HG02642 (cell line): ENCODE data around the gene SYDE2.
"Not testable (repeated sequence)": the region's sequence is repeated elsewhere in the genome, so short reads cannot be mapped to it uniquely, and the experiment has no call there.

Experiments used
- ATAC-seq: cut with Tn5 transposase; IDR thresholded peaks from one replicate; pipeline ENCODE4 v1.9.1; 2021; ENCODE audit warnings: mild to moderate bottlenecking; ENCODE audit not compliant: unreplicated experiment, poor library complexity

The SYDE2 gene

GRCh38 chr1:85219853-85220610 lies 19.2 kb upstream of the SYDE2 start:
- ATAC-seq = no peak

DNA sequence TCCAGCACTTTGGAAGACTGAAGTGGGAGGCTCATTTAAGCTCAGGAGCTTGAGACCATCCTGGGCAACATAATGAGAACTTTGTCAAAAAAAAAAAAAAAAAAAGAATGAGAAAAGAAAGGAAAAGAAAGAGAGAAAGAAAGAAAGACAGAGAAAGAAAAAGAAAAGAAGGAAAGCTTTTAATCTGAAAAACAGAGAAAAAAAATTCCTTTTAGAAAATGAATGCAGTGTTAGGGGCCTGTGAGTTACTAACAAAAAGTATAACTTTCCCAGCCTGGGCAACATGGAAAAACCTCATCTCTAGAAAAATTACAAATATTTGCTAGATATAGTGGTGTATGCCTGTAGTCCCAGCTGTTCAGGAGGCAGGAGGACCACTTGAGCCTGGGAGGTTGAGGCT lies 15.9 kb upstream of the SYDE2 start:
- no peak for ATAC-seq

DNA sequence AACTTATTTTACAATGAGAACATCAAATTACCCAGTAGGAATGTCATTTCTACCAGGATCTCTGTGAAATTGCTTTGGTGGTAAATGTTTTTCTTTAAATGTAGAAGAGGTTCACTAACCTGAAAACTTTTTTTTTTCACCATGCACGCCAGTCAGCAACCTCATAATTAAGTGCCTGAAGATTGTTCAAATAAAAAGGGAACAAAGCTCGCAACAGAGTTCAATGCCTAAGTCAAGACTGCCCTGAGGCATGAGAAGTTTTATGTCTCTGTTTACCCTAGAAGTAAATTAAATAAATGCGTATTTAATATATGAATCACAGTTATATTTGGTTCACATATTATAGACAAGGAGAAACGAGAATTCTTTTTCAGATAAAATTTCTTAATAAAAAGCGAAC lies 13.8 kb upstream of the SYDE2 start:
- ATAC-seq = no peak

GRCh38 chr1:85208488-85208887 lies 7.7 kb upstream of the SYDE2 start:
- ATAC-seq = no peak

GRCh38 chr1:85203573-85204171 lies 2.9 kb upstream of the SYDE2 start:
- no peak for ATAC-seq

GRCh38 chr1:85202864-85203255 lies 2.0 kb upstream of the SYDE2 start:
- no peak for ATAC-seq

- no peak for ATAC-seq
These were observed 1.5 kb upstream of the SYDE2 start for GRCh38 chr1:85202092-85202863.

GRCh38 chr1:85201340-85202091 lies 700 bp upstream of the SYDE2 start:
- peak; percentile 60 for ATAC-seq

DNA sequence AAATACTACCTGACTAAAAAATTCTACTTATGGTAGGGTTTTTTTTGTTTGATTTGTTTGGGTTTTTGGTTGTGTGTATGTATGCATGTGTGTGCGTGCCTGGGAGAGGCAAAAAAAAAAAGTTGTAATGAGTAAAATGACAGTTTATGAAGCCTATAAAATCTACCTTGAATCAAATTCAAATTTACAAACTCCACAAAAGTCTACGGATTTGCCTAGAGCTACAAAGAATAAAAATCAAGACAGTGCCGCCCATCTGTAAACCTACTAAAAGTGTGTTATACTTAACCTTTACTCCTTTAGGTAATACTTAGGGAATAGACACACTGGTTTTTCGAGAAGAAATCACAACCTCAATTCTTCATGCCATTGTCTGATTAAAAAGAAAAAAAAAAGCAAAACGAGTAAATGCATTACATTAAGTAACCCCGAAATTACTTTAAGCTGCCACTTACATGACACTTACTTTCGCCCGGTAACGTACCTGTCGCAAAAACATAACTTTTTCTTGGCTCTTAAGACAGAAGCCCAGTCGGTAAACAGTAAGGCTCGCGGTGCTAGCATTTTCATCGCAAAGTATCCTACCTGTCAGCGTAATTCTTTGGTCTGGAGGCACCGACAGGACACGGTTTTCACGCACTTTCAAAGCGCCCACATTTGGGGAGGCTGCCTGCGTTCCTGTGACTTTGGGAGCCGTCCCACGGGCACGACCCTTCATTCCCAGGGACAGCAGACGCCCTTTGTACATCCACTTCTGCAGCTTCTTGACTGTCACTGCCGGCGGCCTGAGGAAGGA lies 951 bp downstream of the SYDE2 start:
- no peak for ATAC-seq

DNA sequence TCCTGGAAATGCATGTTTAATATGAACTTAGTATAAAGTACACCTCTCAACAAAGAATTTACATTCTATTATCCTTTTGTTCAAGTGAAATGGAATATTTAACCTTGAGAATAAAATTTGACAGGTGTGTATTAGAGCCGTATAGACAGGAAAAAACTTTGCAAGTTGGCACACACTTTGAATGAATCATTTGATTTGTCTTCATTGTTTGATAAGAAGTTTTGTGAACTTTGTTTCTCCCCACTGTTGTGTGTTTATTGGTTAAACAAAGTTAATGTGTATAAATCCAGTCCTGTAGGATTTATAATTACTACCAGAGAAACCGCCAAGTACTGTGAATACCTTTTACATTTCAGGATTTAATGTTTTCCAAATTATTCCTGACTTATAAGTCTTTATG lies 2.0 kb downstream of the SYDE2 start:
- ATAC-seq = no peak

DNA sequence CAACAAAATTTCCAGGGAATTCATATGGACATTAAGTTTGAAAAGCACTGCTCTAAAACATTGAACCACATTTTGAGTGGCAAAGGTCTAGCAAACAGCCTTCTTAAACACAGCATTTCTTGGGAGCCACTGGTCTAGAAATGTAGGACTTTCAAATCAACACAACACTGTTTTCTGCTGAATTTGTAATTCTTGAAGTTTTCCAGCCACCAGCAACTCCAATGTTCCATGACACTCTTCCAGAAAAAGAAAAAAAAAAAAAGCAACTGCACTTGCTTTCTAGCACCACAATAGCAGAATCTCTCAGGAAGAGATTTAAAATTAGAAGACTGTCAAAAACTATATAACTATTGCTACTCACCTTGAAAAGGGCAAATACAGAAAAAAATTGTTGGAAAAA lies 4.5 kb downstream of the SYDE2 start:
- ATAC-seq = no peak

GRCh38 chr1:85195703-85196102 lies 5.1 kb downstream of the SYDE2 start:
- no peak for ATAC-seq

DNA sequence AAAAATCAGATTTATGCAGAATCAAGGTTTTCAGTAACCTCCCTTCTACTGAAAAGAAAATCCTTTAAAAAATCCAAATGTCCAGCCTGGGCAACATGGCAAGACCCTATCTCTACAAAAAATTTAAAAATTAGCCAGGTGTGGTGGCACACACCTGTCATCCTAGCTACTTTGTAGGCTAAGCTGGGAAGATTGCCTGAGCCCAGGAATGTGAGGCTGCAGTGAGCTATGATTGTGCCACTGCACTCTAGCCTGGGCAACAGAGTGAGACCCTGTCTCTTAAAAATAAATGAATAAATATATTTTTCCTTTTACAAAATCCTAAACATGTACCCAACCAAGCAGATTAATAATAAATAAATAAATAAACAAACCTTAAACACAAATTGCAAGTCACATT lies 8.7 kb downstream of the SYDE2 start:
- ATAC-seq = not testable (repeated sequence)

DNA sequence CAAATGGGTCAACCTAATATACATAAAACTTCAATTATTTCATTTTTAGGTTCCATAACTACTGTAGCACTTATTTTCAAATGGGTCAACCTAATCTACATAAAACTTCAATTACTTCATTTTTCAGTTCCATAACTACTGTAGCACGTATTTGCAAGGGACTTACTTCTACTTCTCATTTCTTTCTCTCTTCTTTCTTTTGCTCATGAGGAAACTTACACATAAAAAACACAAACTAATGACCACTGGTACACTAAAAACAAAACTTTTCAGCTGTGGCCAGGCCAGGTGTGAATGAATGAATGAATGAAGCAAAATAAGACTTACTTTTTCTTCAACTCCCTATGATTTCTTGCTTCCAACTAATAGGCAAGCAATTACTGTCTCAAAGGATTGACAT lies 11.7 kb downstream of the SYDE2 start:
- no peak for ATAC-seq

GRCh38 chr1:85188530-85188929 lies 12.3 kb downstream of the SYDE2 start:
- no peak for ATAC-seq

DNA sequence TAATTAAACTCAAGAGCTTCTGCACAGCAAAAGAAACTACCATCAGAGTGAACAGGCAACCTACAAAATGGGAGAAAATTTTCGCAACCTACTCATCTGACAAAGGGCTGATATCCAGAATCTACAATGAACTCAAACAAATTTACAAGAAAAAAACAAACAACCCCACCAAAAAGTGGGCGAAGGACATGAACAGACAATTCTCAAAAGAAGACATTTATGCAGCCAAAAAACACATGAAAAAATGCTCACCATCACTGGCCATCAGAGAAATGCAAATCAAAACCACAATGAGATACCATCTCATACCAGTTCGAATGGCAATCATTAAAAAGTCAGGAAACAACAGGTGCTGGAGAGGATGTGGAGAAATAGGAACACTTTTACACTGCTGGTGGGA lies 13.8 kb downstream of the SYDE2 start:
- ATAC-seq = not testable (repeated sequence)

GRCh38 chr1:85184245-85184644 lies 16.6 kb downstream of the SYDE2 start:
- no peak for ATAC-seq

GRCh38 chr1:85182700-85183099 lies 18.1 kb downstream of the SYDE2 start:
- ATAC-seq = no peak

GRCh38 chr1:85180869-85181268 lies 19.9 kb downstream of the SYDE2 start:
- ATAC-seq = no peak

DNA sequence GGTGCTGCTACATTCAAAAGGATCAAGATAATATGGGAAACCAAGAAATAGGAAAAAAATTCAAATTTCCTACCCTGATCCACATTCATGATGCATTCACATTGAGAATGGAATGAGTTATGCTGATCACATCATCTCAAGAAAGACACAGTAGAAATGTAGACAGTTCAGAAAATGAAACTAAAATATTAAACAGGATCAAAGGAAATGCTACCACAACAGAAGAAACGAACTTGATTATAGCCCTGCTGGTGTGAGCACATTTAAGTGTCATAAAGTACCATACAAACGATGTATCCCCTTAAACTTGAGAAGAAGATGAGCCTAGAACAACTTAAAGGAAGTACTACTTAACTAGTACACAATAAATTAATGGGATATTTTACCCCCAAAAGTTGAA lies 21.3 kb downstream of the SYDE2 start:
- no peak for ATAC-seq
